DND-41 (cell line): Measurements from ENCODE around the gene TSPOAP1.

ENCODE experiments used
- ATAC-seq: fragments of 200-7000 bp; cut with Tn5 transposase; 3 replicates; pipeline ENCODE4 v1.9.1; 2021; ENCODE audit warnings: low read depth; ENCODE audit not compliant: insufficient read depth
- DNase-seq: peaks from one replicate; pipeline ENCODE4 v3.0.0-alpha.2; 2020
- H2AFZ ChIP-seq: 2 replicates; pipeline ENCODE4 v1.6.0; 2012; ENCODE audit warnings: low read depth, low read length
- H3K27ac ChIP-seq: 2 replicates; pipeline ENCODE4 v1.5.1; 2012; ENCODE audit warnings: low read length, inconsistent platforms
- H3K27me3 ChIP-seq: fragments of 200-600 bp; sonication (generic); 2 replicates; pipeline ENCODE4 v1.6.0; 2012; ENCODE audit warnings: low read length, mild to moderate bottlenecking, inconsistent platforms; ENCODE audit not compliant: insufficient read depth, poor library complexity
- H3K36me3 ChIP-seq: 2 replicates; pipeline ENCODE4 v1.5.1; 2012; ENCODE audit warnings: low read length, inconsistent platforms; ENCODE audit not compliant: insufficient read depth
- H3K4me1 ChIP-seq: 2 replicates; pipeline ENCODE4 v1.5.1; 2012; ENCODE audit warnings: mild to moderate bottlenecking, low read length; ENCODE audit not compliant: insufficient read depth
- H3K4me2 ChIP-seq: 2 replicates; pipeline ENCODE4 v1.6.0; 2012; ENCODE audit warnings: mild to moderate bottlenecking, moderate library complexity, low read length, inconsistent platforms; ENCODE audit not compliant: insufficient read depth
- H3K4me3 ChIP-seq, 2 experiments: fragments of 200-600 bp in 1 of 2; shearing (Covaris generic) in 1 of 2; 2 replicates each; pipeline ENCODE4 v1.5.1; 2012 to 2016; ENCODE audit warnings: inconsistent platforms in 2 of 2, low read length in 2 of 2, mild to moderate bottlenecking in 2 of 2, low read depth in 1 of 2, moderate library complexity in 1 of 2
- H3K79me2 ChIP-seq: 2 replicates; pipeline ENCODE4 v1.6.0; 2012; ENCODE audit warnings: low read length, inconsistent platforms; ENCODE audit not compliant: insufficient read depth
- H3K9ac ChIP-seq: 2 replicates; pipeline ENCODE4 v1.6.0; 2012; ENCODE audit warnings: low read depth, mild to moderate bottlenecking, inconsistent platforms, low read length, moderate library complexity
- H3K9me3 ChIP-seq: 2 replicates; pipeline ENCODE4 v1.5.1; 2012; ENCODE audit warnings: low read length, moderate library complexity, mild to moderate bottlenecking, inconsistent platforms; ENCODE audit not compliant: insufficient read depth, severe bottlenecking
- H4K20me1 ChIP-seq: 2 replicates; pipeline ENCODE4 v1.6.0; 2012; ENCODE audit warnings: low read length; ENCODE audit not compliant: insufficient read depth
- EZH2 ChIP-seq: IDR thresholded peaks from 3 replicates; pipeline ENCODE4 v1.6.1; 2012; ENCODE audit warnings: borderline replicate concordance, low read depth, mild to moderate bottlenecking, moderate library complexity, low read length, inconsistent platforms; ENCODE audit not compliant: severe bottlenecking
- TF ChIP-seq, protein P1 (sequence below): IDR thresholded peaks from 2 replicates; pipeline ENCODE4 v1.5.1; 2012; ENCODE audit warnings: borderline replicate concordance, low read length, moderate library complexity, mild to moderate bottlenecking; ENCODE audit not compliant: poor library complexity, severe bottlenecking; ENCODE audit errors: extremely low read depth

Gene TSPOAP1

DNA sequence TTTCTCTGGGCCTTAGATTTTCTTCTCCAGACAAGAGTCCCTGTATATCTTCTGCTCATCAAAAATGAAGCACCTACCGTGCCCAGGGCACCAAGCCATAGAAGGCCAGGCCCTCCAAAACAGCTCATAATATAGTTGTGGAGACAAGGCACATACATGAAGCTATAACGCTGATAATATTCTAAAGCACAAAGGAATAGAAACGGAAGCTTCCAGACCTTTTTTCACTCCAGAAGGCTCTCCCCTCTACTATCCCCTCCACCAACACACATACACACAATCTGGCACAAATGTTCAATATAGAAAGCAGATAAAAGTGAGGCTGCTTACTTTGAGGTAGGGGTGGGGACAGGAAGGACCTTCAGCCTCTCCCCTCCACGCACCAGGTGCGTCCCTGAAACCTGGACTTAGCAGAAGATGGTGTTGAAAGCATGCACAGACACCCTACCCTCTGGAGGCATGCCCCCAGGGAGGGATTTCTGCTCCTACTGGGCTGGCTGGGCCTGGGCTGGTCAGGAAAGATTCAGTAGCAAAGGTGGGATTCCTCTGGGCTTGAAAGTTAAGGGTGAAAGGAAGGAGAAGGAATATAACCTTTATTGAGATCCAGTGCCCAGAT, 37.5 kb upstream of the TSPOAP1 start:
- Histone ChIP-seq H4K20me1 (no peaks in the 10 kb centered on the region), H3K4me3 (no peak overlapping the region), H3K27me3 (no peaks in the 10 kb centered on the region), H3K27ac (no peak overlapping the region), H2AFZ (no peak overlapping the region), H3K4me2 (no peak overlapping the region), H3K79me2 (no peaks in the 10 kb centered on the region), H3K36me3 (no peaks in the 10 kb centered on the region), H3K9ac (no peak overlapping the region), H3K9me3 (no peaks in the 10 kb centered on the region), H3K4me1 (no peaks in the 10 kb centered on the region)
- TF ChIP-seq, protein P1, sequence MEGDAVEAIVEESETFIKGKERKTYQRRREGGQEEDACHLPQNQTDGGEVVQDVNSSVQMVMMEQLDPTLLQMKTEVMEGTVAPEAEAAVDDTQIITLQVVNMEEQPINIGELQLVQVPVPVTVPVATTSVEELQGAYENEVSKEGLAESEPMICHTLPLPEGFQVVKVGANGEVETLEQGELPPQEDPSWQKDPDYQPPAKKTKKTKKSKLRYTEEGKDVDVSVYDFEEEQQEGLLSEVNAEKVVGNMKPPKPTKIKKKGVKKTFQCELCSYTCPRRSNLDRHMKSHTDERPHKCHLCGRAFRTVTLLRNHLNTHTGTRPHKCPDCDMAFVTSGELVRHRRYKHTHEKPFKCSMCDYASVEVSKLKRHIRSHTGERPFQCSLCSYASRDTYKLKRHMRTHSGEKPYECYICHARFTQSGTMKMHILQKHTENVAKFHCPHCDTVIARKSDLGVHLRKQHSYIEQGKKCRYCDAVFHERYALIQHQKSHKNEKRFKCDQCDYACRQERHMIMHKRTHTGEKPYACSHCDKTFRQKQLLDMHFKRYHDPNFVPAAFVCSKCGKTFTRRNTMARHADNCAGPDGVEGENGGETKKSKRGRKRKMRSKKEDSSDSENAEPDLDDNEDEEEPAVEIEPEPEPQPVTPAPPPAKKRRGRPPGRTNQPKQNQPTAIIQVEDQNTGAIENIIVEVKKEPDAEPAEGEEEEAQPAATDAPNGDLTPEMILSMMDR, result no peak
- no peak for TF ChIP-seq EZH2
- no peak for DNase-seq
- ATAC-seq, result no peak

DNA sequence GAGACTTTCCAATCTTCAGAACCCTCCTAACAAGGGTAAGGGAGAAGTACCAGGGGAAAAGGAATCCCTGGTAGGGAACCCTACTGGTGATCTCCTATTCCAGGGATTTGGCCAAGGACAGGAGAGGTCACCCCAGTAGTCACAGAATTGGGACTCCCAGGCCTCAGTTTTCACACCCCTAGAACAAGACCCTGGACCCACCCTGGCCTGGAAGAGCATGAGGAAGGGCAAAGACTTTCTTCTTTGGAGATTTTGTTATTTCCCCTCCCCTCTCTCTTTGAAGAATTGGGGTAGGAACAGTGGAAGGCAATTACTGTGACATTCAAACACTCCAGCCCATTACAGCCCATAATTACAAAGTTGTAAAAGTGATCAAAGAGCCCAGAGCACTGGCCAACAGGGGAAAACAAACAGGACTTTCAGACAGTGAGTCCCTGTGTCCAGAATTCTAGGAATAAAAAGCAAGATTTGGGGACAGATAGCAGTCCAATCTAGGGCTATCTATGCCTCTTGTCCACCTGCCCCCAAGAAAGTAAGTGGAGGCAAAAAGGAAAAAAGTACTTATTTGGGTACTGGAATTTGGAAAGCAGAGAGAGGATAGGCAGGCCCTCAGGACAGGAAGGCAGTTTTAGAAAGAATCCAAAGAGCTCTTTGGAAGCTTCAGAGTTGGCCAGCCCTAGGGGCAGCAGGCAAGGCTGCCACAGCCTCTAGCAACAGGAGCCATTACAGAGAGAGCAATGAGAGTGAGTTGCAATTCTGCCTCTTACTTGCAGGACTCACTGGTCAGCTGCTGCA, 36.8 kb upstream of the TSPOAP1 start:
- H3K27ac ChIP-seq, result no peak overlapping the region
- H3K79me2 ChIP-seq, result no peaks in the 10 kb centered on the region

GRCh38 chr17:58364270-58364942, 35.8 kb upstream of the TSPOAP1 start:
- H3K27ac ChIP-seq, result no peak overlapping the region
- H3K4me1 ChIP-seq, result no peaks in the 10 kb centered on the region

More for the DNA sequence above, 36.8 kb upstream of the TSPOAP1 start:
- no peak overlapping the region for H3K4me2 ChIP-seq
- ATAC-seq, result no peak
- H4K20me1 ChIP-seq, result no peaks in the 10 kb centered on the region
- no peak for DNase-seq
- H3K9ac ChIP-seq, result no peak overlapping the region
- no peaks in the 10 kb centered on the region for H3K4me1 ChIP-seq
- no peaks in the 10 kb centered on the region for H3K27me3 ChIP-seq
- no peak overlapping the region for H2AFZ ChIP-seq
- TF ChIP-seq, protein P1, result no peak
- no peak for TF ChIP-seq EZH2
- H3K4me3 ChIP-seq, result no peak overlapping the region
- H3K9me3 ChIP-seq, result no peaks in the 10 kb centered on the region
- no peaks in the 10 kb centered on the region for H3K36me3 ChIP-seq

More at GRCh38 chr17:58364270-58364942, 35.8 kb upstream of the TSPOAP1 start:
- no peak for DNase-seq
- ATAC-seq, result no peak
- H2AFZ ChIP-seq, result no peak overlapping the region
- no peaks in the 10 kb centered on the region for H3K27me3 ChIP-seq
- H3K9me3 ChIP-seq, result no peaks in the 10 kb centered on the region
- no peak overlapping the region for H3K4me2 ChIP-seq
- no peak overlapping the region for H3K4me3 ChIP-seq
- no peaks in the 10 kb centered on the region for H3K36me3 ChIP-seq
- no peaks in the 10 kb centered on the region for H3K79me2 ChIP-seq
- H3K9ac ChIP-seq, result no peak overlapping the region
- no peak for TF ChIP-seq EZH2
- TF ChIP-seq, protein P1, result no peak
- no peaks in the 10 kb centered on the region for H4K20me1 ChIP-seq
